Activated CD4-positive, alpha-beta T cell treated with anti-CD3 and anti-CD28 coated beads for 48 hours (primary cell): ENCODE data around the gene PTPRF.
"Not testable (repeated sequence)": the region's sequence is repeated elsewhere in the genome, so short reads cannot be mapped to it uniquely, and the experiment has no call there.

Experiments used
- DNase-seq: peaks from one replicate; pipeline ENCODE4 v3.0.0-alpha.2; 2020

Gene PTPRF

DNA sequence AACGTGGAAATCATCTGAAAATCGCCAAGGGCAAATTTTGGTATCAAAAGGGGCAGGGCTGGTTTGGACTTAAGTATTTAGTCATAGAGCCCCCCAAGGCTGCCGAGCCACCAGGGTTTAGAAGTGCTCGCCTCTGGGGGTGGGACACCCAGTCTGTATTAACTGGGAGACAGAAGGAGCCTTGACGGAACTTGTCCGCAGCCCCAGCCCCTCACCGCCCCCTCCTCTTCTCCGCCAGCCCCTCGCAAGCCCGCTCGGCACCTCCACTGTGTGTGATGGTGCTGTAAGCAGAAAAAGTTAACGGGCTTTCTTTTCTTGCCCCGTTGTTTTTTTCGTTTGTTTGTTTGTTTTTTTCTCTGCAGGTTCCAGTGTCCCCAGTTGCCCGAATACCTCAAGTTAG lies 81.7 kb downstream of the PTPRF start:
- DNase-seq: no peak

DNA sequence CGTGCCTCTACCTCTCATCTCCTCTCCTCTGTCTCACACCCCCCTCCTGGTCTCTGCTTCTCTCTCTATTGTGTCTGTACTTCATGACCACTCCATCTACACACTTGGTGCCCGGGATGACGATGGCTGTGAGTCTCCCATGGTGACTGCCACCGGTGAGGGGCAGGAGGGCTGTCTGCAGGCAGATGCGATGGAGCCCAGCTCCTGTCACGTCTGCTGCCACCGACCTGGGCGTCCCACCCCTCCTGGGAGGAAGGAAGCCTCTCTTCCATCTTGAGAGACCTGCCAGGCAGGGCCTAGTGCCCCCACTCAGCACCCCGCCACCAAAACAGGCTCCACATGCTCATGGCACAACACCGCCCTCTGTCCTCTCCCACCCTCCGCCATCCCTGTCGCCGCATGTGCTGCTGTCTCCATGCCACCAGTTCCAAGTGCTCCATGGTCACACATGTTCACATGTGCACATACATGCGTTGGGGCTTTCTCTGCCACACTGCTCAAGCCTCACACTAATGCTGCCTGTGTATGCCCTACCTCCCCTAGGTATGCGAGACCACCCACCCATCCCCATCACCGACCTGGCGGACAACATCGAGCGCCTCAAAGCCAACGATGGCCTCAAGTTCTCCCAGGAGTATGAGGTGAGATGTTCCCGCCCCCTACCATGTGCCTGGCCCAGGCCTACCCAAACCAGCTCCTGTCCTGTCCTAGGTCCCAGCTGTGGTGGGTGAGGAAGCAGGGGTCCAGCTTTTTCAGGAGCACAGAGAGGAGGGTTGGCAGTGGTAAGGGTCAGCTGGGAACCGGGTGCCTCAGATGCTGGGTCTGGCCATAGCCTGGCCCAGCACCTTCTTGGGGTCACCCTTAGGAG lies 82.6 kb downstream of the PTPRF start:
- DNase-seq: no peak

DNA sequence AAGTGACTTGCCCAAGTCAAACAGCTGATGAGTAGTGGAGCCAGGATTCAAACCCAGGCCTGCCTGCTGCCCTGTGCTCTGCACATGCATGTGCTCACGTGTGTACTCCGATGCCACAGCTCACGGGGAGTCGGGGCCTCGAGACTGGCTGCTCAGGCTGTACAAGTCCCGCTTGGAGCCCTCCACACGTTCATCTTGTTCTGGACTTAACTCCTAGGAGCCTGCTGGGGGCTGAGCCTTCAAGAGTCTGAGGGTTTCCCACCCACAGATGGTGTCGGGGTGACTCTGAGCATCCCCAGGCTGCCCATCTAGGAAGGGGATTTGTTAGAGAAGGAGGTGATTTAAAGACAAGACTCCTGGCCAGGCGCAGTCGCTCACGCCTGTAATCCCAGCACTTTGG lies 83.5 kb downstream of the PTPRF start:
- no peak for DNase-seq

DNA sequence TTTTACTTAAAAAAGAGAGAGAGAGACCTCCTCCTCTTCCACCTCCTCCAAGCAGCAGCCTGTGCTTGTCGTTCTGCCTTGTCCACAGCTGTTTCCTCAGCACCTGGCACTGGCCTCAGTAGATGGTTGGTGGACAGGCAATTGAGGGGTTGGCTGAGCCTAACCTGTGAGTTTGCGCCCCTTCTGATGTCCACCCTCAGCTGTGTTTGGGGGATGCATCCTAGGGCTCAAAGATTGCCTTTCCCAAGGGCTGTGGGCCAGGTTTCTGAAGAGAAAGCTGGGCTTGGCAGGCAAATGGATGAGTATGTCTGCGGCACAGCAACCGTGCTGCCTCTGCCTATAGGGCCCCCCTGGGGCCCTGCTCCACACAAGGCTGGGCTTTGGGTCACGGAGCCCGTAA lies 84.2 kb downstream of the PTPRF start:
- no peak for DNase-seq

DNA sequence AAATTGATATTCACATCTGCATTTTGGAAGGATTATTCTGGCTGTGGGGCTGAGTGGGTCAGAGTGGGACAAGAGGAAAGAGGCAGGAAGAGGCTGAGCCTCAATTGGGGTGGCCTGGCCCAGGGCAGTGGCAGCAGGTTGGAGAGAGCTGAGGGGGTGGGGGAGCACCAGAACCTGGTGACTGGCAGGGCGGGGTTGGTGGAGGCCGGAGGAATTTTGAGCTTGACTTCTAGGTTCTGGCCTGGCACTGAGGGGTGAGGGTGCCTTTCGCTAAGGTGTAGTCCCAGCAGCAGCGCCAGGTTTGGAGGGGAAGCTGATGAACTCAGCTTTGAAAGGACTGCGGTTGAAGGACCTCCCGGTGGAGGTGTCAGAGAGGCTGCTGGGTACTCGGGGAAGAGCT lies 85.7 kb downstream of the PTPRF start:
- DNase-seq: no peak

DNA sequence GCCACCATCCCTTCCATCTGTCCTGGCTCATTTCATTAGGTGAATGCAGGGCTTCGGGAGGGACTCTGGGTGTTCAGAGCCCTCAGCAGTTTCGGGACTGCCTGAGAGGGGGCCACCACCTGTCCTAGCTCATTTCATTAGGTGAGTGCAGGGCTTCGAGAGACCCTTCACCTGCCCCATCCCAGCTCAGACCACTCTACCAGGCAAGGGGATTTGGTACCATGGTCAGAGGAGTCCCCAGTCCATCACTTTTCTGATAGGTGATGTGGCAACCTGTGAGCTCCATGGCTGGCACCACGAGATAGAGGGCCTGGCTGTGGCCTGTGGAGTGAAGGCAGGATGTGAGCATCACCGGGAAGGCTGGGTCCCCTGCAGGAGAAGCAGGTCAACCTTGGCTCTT lies 86.3 kb downstream of the PTPRF start:
- no peak for DNase-seq

DNA sequence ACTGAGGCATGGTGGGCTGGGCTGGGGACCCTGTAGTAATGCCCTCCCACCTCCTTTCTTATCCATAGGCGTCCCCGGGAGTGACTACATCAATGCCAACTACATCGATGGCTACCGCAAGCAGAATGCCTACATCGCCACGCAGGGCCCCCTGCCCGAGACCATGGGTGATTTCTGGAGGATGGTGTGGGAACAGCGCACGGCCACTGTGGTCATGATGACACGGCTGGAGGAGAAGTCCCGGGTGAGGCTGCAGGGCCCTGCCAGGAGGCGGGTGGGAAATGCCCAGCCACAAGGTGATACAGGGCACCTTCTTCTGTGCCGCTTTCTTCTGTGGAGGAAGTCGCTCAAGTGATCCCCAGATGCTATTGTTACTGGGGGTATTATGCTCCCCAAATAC lies 87.0 kb downstream of the PTPRF start:
- no peak for DNase-seq

DNA sequence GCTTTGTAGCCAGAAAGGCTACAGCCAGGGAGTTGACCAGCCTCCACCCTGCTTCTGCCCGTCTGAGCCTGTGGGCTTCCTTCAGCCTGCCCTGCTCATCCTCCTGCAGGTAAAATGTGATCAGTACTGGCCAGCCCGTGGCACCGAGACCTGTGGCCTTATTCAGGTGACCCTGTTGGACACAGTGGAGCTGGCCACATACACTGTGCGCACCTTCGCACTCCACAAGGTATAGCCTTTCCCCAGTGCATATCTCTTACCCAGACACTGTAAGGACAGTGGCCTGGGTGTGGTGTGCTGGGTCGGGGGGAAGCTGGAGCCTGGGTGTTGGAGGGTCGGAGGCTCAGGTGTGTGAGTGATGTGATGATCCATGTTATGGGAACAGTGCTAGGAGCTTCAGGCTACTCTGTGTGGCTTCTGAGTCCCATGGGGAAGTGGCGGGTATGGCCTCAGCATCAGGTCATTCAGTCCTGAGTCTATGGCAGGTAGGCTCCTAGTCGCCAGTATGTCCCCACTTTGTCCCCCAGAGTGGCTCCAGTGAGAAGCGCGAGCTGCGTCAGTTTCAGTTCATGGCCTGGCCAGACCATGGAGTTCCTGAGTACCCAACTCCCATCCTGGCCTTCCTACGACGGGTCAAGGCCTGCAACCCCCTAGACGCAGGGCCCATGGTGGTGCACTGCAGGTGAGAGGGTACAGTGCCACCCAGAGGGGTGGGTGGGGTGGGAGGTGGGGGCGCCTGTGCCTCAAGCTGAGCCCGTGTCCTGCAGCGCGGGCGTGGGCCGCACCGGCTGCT lies 88.0 kb downstream of the PTPRF start:
- DNase-seq: no peak

DNA sequence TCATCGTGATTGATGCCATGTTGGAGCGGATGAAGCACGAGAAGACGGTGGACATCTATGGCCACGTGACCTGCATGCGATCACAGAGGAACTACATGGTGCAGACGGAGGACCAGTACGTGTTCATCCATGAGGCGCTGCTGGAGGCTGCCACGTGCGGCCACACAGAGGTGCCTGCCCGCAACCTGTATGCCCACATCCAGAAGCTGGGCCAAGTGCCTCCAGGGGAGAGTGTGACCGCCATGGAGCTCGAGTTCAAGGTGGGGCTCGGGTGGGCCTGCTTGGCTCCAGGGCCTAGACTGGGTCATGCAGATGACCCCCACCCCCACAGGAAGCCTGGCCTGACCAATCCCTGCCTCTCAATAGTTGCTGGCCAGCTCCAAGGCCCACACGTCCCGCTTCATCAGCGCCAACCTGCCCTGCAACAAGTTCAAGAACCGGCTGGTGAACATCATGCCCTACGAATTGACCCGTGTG lies 88.7 kb downstream of the PTPRF start:
- DNase-seq: no peak

DNA sequence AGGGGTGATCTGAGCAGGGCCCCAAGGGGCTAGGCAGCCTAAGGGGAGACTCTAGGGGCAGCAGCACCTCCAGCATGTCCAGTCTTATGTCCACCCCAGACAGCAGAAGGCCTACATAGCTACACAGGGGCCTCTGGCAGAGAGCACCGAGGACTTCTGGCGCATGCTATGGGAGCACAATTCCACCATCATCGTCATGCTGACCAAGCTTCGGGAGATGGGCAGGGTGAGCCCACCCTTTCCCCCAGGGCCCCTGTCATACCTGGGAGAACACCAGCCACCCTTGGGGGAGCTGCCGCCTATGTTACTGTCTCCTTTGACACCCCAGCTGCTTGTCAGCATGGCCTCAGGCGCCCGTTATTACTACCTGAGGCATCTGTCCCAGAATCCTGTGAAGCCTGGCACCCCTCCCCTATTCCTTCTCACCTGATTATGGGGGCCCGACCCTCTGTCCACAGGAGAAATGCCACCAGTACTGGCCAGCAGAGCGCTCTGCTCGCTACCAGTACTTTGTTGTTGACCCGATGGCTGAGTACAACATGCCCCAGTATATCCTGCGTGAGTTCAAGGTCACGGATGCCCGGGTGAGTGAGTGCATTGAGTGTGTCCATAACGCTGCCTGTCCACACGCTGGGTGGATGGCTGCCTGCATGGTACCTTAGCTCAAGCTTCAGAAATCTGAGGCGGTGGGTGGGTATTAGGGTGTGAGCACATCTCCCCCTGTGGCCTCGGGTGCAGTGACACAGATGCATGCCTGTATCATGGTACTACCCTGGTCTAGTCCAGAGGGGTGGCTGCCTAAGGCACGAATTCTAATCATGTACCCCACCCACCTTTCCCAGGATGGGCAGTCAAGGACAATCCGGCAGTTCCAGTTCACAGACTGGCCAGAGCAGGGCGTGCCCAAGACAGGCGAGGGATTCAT lies 89.6 kb downstream of the PTPRF start:
- DNase-seq: no peak

DNA sequence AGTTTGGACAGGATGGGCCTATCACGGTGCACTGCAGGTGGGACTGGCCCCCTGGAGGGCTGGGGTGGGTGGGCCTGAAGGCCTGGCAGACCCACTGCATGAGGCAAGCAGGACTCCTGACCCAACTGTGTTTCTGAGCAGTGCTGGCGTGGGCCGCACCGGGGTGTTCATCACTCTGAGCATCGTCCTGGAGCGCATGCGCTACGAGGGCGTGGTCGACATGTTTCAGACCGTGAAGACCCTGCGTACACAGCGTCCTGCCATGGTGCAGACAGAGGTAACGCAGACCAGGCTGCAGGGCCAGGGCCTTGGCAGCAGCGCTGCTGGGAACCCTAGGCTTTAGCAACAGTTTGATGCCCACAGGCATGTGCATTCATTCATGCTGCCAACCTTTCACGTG lies 90.3 kb downstream of the PTPRF start:
- DNase-seq: no peak

DNA sequence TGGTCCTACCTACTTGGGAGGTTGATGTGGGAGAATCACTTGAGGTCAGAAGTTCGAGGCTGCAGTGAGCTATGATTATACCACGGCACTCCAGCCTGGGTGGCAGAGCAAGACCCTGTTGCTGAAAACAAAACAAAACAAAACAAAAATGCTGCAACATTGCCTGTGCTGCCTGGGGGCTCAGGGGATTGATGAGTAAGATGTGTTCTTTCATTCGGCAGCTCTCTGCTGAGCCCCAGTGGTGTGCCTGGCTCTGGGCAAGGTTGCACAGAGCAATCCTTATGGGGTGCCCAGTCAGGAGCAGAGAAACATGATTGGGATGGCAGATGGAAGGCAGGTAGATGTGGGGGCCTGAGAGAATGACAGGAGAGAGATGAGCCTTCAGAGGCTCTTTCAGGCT lies 90.7 kb downstream of the PTPRF start:
- DNase-seq: no peak

DNA sequence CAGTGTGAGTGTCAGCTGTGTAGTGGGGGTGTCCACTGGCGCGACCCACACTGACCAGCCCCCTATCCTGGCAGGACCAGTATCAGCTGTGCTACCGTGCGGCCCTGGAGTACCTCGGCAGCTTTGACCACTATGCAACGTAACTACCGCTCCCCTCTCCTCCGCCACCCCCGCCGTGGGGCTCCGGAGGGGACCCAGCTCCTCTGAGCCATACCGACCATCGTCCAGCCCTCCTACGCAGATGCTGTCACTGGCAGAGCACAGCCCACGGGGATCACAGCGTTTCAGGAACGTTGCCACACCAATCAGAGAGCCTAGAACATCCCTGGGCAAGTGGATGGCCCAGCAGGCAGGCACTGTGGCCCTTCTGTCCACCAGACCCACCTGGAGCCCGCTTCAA lies 91.2 kb downstream of the PTPRF start:
- DNase-seq: no peak

DNA sequence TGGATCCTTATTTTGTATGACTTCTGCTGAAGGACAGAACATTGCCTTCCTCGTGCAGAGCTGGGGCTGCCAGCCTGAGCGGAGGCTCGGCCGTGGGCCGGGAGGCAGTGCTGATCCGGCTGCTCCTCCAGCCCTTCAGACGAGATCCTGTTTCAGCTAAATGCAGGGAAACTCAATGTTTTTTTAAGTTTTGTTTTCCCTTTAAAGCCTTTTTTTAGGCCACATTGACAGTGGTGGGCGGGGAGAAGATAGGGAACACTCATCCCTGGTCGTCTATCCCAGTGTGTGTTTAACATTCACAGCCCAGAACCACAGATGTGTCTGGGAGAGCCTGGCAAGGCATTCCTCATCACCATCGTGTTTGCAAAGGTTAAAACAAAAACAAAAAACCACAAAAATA lies 91.8 kb downstream of the PTPRF start:
- DNase-seq: no peak

DNA sequence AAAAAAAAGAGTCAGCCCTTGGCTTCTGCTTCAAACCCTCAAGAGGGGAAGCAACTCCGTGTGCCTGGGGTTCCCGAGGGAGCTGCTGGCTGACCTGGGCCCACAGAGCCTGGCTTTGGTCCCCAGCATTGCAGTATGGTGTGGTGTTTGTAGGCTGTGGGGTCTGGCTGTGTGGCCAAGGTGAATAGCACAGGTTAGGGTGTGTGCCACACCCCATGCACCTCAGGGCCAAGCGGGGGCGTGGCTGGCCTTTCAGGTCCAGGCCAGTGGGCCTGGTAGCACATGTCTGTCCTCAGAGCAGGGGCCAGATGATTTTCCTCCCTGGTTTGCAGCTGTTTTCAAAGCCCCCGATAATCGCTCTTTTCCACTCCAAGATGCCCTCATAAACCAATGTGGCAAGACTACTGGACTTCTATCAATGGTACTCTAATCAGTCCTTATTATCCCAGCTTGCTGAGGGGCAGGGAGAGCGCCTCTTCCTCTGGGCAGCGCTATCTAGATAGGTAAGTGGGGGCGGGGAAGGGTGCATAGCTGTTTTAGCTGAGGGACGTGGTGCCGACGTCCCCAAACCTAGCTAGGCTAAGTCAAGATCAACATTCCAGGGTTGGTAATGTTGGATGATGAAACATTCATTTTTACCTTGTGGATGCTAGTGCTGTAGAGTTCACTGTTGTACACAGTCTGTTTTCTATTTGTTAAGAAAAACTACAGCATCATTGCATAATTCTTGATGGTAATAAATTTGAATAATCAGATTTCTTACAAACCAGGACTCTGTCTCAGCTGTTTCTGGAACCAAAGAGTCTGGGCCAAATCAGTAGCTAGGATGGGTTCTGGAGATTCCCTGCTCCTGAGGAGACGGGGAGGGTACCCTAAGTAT lies 92.5 kb downstream of the PTPRF start:
- DNase-seq: no peak

DNA sequence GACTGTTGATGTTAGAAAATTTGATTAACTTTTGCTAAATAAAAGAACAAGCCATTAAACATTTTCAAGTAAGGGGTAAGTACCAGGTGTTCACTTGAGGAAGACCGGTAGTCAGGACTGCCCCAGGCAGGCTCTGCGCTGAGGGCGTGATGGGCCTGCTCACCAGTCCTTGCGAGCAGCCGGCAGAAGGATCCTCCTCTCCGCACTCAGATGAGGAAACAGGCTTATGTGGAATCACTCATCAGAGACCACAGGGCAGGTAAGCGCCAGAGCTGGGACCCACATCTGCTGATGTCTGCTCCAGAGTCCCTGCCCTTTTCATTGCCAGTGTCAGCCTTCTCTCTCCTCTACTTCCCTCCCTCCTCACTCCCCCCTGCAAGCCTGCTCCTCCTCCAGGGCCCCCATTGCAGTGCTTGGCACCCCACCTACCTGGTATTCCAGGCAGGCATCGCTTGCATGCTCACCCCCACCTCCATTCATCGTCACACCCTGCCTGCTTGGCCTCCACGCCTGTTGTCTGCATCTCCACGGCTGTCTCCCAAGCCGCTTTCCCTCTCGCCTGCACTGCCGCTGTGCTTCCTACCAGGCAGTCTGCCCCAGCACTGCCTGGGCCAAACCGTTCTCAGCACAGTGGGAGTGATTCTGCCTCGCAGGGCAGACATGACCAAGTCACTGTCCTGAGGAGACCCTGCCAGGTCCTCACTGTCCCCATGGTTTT lies 94.5 kb downstream of the PTPRF start:
- DNase-seq: no peak

DNA sequence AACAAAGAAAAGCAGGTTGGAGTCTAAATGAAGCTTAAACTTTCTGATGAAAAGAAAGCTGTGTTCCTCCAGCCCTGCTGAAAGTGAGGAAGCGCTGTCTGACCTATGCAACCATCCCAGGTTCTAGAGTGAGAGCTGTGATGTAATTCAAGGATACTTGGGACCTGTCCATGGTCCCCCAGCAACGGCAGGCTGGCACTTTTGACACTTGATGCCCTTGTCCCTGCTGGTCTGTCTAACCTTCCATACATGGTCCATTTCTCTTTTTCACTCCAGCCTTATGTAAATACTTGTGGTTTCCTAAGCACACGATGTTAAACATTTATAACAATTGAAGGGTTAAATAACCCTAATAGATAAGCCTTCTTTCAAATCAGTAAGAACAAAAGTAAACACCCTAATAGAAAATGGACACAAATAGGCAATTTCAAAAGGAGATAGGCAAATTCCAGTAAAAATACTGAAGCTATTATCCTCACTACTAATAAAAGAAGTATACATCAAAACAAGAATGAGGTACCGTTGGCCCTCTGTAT lies 101.5 kb downstream of the PTPRF start:
- no peak for DNase-seq

DNA sequence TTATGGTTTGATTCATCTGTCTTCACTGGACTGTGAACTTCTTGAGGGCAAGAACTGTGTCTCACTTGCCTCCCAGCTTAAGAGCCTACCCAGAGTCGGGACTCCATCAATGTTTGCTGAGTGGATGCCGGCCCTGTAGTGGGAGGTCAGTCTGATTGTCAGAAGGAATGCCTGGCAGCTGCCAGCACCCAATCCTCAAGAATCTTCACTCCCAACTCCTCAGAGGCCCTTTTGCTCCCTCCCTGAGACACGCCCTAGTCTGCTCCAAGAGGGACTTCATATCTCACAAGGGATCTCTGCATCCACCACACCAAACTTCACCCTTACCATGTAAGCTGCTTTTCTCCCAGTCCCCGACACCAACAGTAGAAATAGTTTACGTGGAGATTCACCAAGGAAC lies 104.0 kb downstream of the PTPRF start:
- no peak for DNase-seq

DNA sequence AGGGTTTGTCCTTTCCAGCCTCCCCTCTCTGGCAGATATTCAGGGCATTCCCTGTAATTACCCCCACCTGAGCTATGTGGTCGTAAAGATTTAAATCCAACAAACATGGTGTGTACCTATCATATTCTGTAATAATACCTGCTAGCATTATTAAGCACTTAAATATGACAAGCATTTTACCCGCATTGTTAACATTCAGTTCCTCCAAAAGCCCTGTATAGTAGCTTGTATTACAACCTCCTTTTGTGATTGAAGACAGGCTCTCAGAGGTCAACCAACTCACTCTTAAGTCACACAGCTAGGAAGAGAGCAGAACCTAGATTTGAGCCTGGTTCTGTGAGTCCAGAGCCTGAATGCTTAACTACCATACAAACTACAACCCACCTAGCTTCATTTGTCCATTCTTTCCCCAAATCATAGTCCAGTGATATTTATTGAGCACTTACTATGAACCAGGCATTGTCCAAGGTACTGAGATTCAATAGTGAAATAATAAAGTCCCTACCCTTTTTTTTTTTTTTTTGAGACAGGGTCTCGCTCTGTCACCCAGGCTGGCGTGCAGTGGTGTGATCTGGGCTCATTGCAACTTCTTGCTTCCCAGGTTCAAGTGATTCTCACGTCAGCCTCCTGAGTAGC lies 105.4 kb downstream of the PTPRF start:
- DNase-seq: no peak

DNA sequence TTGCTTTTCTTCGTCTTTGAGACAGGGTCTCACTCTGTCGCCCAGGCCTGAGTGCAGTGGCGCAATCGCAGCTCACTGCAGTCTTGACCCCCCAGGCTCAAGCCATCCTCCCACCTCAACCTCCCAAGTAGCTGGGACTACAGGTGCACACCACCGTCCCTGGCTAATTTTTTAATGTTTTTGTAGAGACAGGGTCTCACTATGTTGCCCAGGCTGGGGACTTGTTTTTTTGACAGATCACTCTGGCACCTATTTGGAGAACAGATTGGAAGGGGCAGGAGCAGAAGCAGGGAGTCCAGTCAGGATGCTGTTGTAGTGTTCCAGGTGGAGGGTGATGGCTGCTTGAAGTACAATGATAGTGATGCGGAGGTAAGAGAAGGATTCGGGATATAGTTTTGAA lies 106.6 kb downstream of the PTPRF start:
- DNase-seq: no peak

DNA sequence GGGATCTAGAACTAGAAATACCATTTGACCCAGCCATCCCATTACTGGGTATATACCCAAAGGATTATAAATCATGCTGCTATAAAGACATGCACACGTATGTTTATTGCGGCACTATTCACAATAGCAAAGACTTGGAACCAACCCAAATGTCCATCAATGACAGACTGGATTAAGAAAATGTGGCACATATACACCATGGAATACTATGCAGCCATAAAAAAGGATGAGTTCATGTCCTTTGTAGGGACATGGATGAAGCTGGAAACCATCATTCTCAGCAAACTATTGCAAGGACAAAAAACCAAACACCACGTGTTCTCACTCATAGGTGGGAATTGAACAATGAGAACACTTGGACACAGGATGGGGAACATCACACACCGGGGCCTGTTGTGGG lies 107.7 kb downstream of the PTPRF start:
- DNase-seq: not testable (repeated sequence)
